ENCODE measurements around the gene PCDHGA8. TPM values are rescaled to one million over a fixed set of nuclear protein-coding genes. Genes with fewer than 3 reads are reported as not detected.
A peak's percentile ranks its signal among the peaks of the same experiment; 100 is the strongest.
"Not testable (repeated sequence)": the region's sequence is repeated elsewhere in the genome, so short reads cannot be mapped to it uniquely, and the experiment has no call there.

The PCDHGA8 gene
- total and polyA plus RNA-seq, 2 donors (not counting 1 experiment from before 2014, with no cell fraction given) = 1.1 to 4.6 TPM

GRCh38 chr5:141430332-141431113 is 38.1 kb downstream of the PCDHGA8 start, which contains the start of gene PCDHGA12:
TSS of gene PCDHGA12 (plus strand) at chr5:141430507. CDS start at chr5:141430760, 253 bp downstream.
- Histone ChIP-seq H3K27ac (ENCODE audit: insufficient read depth, low read length) (peak within 1 kb of the TSS; percentile 59), H3K9ac (ENCODE audit: insufficient read depth, low read length) (peak within 1 kb of the TSS; percentile 44), H3K79me2 (ENCODE audit: control insufficient read depth, insufficient read depth, low read length) (peaks cover 2% of the 10 kb centered on the region), H3K4me3 (replicated peaks in 1 of 4; ENCODE audit: control extremely low read depth in 1 of 4, insufficient read depth in 1 of 4, low read depth in 3 of 4, low read length in 4 of 4) (peak within 1 kb of the TSS; percentile 15 to 58 (median 44)), H3K9me3 (ENCODE audit: control insufficient read depth, insufficient read depth, low read depth, low read length) (peaks cover 8% of the 10 kb centered on the region), H3K27me3 (ENCODE audit: control insufficient read depth, insufficient read depth, low read length) (no peaks in the 10 kb centered on the region), H4K20me1 (ENCODE audit: control insufficient read depth, extremely low read depth, insufficient read depth, low read length) (no peaks in the 10 kb centered on the region), H3K4me1 (ENCODE audit: control insufficient read depth, extremely low read depth, insufficient read depth, low read length) (no peaks in the 10 kb centered on the region), H2AFZ (ENCODE audit: low read length) (peak within 1 kb of the TSS; percentile 6), H3K36me3 (ENCODE audit: control insufficient read depth, insufficient read depth, low read length) (peaks cover 2% of the 10 kb centered on the region), H3K4me2 (ENCODE audit: extremely low read depth, insufficient read depth, low read length) (peak within 1 kb of the TSS; percentile 61)
- peak; percentile 82 to 94 for DNase-seq (ENCODE audit: low read depth in 2 of 2)
- TF ChIP-seq CTCF (conservative IDR thresholded peaks at IDR 0.05 in 1 of 2, IDR thresholded peaks at IDR 0.05 in 1 of 2; ENCODE audit: low read depth in 1 of 2, low read length in 2 of 2) (peak; percentile 69 to 72), EZH2 (IDR thresholded peaks at IDR 0.05; ENCODE audit: low read length, missing control alignments) (no peak)

- Histone ChIP-seq H2AFZ (ENCODE audit: low read length) (peak overlapping the region; percentile 6), H3K27me3 (ENCODE audit: control insufficient read depth, insufficient read depth, low read length) (no peaks in the 10 kb centered on the region), H3K4me3 (replicated peaks in 1 of 4; ENCODE audit: control extremely low read depth in 1 of 4, insufficient read depth in 1 of 4, low read depth in 3 of 4, low read length in 4 of 4) (peak overlapping the region in 3 of 4 experiments; percentile 32 to 58 (median 56)), H3K79me2 (ENCODE audit: control insufficient read depth, insufficient read depth, low read length) (peaks cover 2% of the 10 kb centered on the region), H3K4me1 (ENCODE audit: control insufficient read depth, extremely low read depth, insufficient read depth, low read length) (no peaks in the 10 kb centered on the region), H3K4me2 (ENCODE audit: extremely low read depth, insufficient read depth, low read length) (peak overlapping the region; percentile 30), H3K27ac (ENCODE audit: insufficient read depth, low read length) (peak overlapping the region; percentile 59), H4K20me1 (ENCODE audit: control insufficient read depth, extremely low read depth, insufficient read depth, low read length) (no peaks in the 10 kb centered on the region), H3K9me3 (ENCODE audit: control insufficient read depth, insufficient read depth, low read depth, low read length) (peaks cover 8% of the 10 kb centered on the region), H3K9ac (ENCODE audit: insufficient read depth, low read length) (no peak overlapping the region), H3K36me3 (ENCODE audit: control insufficient read depth, insufficient read depth, low read length) (peaks cover 2% of the 10 kb centered on the region)
- peak; percentile 24 to 46 for DNase-seq (ENCODE audit: low read depth in 2 of 2)
- no peak for TF ChIP-seq EZH2 (IDR thresholded peaks at IDR 0.05; ENCODE audit: low read length, missing control alignments)
- TF ChIP-seq CTCF (conservative IDR thresholded peaks at IDR 0.05 in 1 of 2, IDR thresholded peaks at IDR 0.05 in 1 of 2; ENCODE audit: low read depth in 1 of 2, low read length in 2 of 2) = no peak
These were observed 38.9 kb downstream of the PCDHGA8 start for GRCh38 chr5:141431286-141431685.

- not testable (repeated sequence) for H3K79me2 ChIP-seq (ENCODE audit: control insufficient read depth, insufficient read depth, low read length); H3K4me2 ChIP-seq (ENCODE audit: extremely low read depth, insufficient read depth, low read length); H2AFZ ChIP-seq (ENCODE audit: low read length); H3K4me1 ChIP-seq (ENCODE audit: control insufficient read depth, extremely low read depth, insufficient read depth, low read length); H3K9ac ChIP-seq (ENCODE audit: insufficient read depth, low read length); H3K9me3 ChIP-seq (ENCODE audit: control insufficient read depth, insufficient read depth, low read depth, low read length); H3K36me3 ChIP-seq (ENCODE audit: control insufficient read depth, insufficient read depth, low read length); H3K27me3 ChIP-seq (ENCODE audit: control insufficient read depth, insufficient read depth, low read length); H3K27ac ChIP-seq (ENCODE audit: insufficient read depth, low read length); DNase-seq (ENCODE audit: low read depth in 2 of 2); H4K20me1 ChIP-seq (ENCODE audit: control insufficient read depth, extremely low read depth, insufficient read depth, low read length)
- peak overlapping the region in 1 of 4 experiments; percentile 11 for H3K4me3 ChIP-seq (replicated peaks in 1 of 4; ENCODE audit: control extremely low read depth in 1 of 4, insufficient read depth in 1 of 4, low read depth in 3 of 4, low read length in 4 of 4)
These were observed 39.9 kb downstream of the PCDHGA8 start for GRCh38 chr5:141432308-141432707.

GRCh38 chr5:141432726-141433125 is 40.3 kb downstream of the PCDHGA8 start:
- peak overlapping the region in 1 of 4 experiments; percentile 21 for H3K4me3 ChIP-seq (replicated peaks in 1 of 4; ENCODE audit: control extremely low read depth in 1 of 4, insufficient read depth in 1 of 4, low read depth in 3 of 4, low read length in 4 of 4)
- not testable (repeated sequence) for H3K9ac ChIP-seq (ENCODE audit: insufficient read depth, low read length); H3K79me2 ChIP-seq (ENCODE audit: control insufficient read depth, insufficient read depth, low read length); H3K9me3 ChIP-seq (ENCODE audit: control insufficient read depth, insufficient read depth, low read depth, low read length); H3K4me2 ChIP-seq (ENCODE audit: extremely low read depth, insufficient read depth, low read length); H3K4me1 ChIP-seq (ENCODE audit: control insufficient read depth, extremely low read depth, insufficient read depth, low read length); H3K27ac ChIP-seq (ENCODE audit: insufficient read depth, low read length); H3K27me3 ChIP-seq (ENCODE audit: control insufficient read depth, insufficient read depth, low read length); H3K36me3 ChIP-seq (ENCODE audit: control insufficient read depth, insufficient read depth, low read length); H2AFZ ChIP-seq (ENCODE audit: low read length); H4K20me1 ChIP-seq (ENCODE audit: control insufficient read depth, extremely low read depth, insufficient read depth, low read length); DNase-seq (ENCODE audit: low read depth in 2 of 2)
